GM10266 (cell line): Measurements from ENCODE around the gene YKT6.

Source experiments
- DNase-seq: peaks from one replicate; pipeline ENCODE4 v3.0.0; 2012; ENCODE audit errors: extremely low spot score
- CTCF ChIP-seq: IDR thresholded peaks from 2 replicates; pipeline ENCODE4 v1.5.1; 2012; ENCODE audit warnings: mild to moderate bottlenecking, low read depth; ENCODE audit not compliant: control insufficient read depth, insufficient read depth; ENCODE audit errors: missing control alignments

The YKT6 gene

GRCh38 chr7:44247868-44248651 lies 47.3 kb downstream of the YKT6 start:
- TF ChIP-seq CTCF, result no peak
- DNase-seq, result no peak

DNA sequence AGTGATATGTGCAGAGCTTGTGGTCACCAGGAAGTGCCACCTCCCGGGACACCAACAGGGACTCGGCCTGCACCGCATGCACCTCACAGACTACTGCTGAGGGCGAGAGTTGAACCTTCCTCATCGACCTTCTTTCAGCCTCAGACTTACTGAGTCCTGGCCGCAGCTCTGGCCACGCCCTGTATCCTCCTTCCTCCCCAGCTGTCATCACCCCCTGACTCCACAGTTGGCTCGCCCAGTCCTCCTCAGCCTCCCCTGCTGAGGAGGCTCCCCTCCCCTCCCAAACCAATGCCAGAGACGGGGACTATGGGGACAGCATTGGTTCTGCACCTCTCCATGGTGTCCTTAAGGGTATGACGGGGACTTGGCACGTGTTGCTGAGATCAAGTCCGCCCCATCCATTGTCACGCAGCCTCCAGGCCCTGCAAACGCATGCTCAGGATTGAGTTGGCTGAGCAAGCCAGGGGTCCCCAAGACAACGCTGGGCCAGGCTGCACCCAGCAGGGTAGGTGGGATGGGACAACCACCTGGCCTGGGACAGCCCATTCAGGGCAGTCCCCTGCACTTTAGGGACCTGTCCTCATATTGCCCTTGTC lies 49.0 kb downstream of the YKT6 start:
- TF ChIP-seq CTCF, result no peak
- DNase-seq, result no peak

DNA sequence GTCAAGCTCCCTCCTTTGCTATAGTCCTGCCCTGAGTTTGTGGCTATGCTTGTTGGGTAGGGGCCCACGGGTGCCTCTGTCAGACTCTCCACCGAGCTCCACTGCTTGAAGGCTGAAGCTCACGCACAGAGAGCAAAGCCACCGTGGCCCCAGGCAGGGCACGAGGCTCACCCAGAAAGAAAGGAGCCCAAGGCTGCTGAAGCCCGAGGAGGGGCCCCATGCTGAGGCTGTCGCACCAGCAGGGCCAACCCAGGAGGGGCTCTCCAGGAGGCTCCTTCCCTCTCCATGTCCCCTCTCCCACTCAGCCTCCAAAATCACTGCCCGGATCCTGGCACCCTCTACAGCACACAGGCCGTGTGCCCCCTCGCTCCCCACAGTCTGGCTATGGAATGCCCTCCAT lies 50.5 kb downstream of the YKT6 start:
- no peak for TF ChIP-seq CTCF
- DNase-seq, result no peak

- DNase-seq, result no peak
Observed at GRCh38 chr7:44251881-44252280, 51.1 kb downstream of the YKT6 start.

GRCh38 chr7:44256459-44256858 lies 55.7 kb downstream of the YKT6 start:
- peak; percentile 0 for TF ChIP-seq CTCF
- no peak for DNase-seq

More at GRCh38 chr7:44251881-44252280, 51.1 kb downstream of the YKT6 start:
- TF ChIP-seq CTCF, result no peak

DNA sequence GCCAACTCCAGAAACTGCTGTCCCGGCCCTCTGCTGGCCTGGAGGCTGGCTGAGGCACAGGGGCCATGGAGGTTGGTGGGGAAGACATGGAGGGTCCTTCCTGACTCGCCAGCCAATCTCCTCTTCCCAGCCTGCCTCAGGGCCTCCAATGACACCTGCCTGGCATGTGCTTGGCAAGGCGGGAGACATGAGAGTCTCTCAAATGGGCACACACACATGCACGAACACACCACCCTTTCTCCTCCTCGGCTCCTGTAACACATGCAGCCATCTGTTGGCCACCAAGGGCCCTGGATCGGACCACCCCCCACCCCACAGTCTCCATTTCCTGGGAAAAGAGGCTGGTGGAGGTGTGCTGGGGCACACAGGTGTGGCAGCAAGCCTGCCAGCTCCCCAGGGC lies 56.4 kb downstream of the YKT6 start:
- DNase-seq, result no peak
- no peak for TF ChIP-seq CTCF
